ENCODE data around the gene OSBPL2. TPM values are rescaled to one million over a fixed set of nuclear protein-coding genes. Genes with fewer than 3 reads are reported as not detected.

OSBPL2 gene
- total RNA-seq, 1 donor from 2014 or later: 51.3 TPM

DNA sequence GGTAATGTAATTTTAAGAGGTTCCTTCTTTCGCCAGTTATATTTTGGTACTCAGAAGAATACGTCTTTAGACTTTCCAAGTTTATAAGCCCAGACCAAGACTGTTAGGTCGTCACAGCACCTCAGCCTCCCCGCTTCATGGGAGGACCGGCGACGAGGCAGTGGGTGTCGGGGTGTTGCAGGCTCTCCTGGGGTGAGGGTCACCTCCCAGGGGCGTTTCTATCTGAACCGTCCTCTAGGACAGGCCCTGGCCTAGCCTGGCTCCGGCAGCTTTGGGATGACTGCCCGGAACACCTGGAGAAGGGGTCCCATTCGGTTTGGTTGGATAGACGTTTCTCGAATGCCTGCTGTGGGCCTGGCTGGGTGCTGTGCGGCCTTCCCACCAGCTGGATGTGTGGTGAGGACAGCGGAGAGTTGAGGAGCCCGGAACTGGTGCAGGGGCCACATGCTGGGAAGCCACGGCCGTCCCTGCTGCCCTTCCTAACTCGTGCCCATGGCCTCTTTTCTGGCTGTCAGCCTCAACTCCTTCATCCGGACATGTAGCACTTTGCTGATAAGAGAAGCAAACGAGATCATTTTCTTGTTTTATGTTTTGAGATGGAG lies 1.1 kb downstream of the OSBPL2 start:
- Histone ChIP-seq H3K9me3 (no peaks in the 10 kb centered on the region), H3K4me3 (peak overlapping the region; percentile 78 to 97), H3K36me3 (peaks cover 0 to 12% of the 10 kb centered on the region in 2 donors), H3K27me3 (no peaks in the 10 kb centered on the region), H3K27ac (peak overlapping the region; percentile 86), H3K4me1 (peaks cover 61% of the 10 kb centered on the region)
- intact Hi-C loops (cut with DNase I): no loop called here
- no peak for DNase-seq (ENCODE audit: extremely low spot score in 2 of 2)
- TF ChIP-seq POLR2A (IDR thresholded peaks at IDR 0.05) (no peak), POLR2AphosphoS5 (IDR thresholded peaks at IDR 0.05; ENCODE audit: insufficient read depth in 1 of 2, low read depth in 1 of 2) (no peak), CTCF (IDR thresholded peaks at IDR 0.05) (no peak)

- peaks cover 0 to 12% of the 10 kb centered on the region in 2 donors for H3K36me3 ChIP-seq
- intact Hi-C loops (cut with DNase I): loop anchor here (5.0 kb wide), 1 partner anchor 1847 kb away; no protein-coding TSS in a partner anchor
- peak overlapping the region; percentile 86 for H3K27ac ChIP-seq
- no peaks in the 10 kb centered on the region for H3K27me3 ChIP-seq
- H3K4me1 ChIP-seq: peaks cover 69% of the 10 kb centered on the region
- no peak for TF ChIP-seq POLR2AphosphoS5 (IDR thresholded peaks at IDR 0.05; ENCODE audit: insufficient read depth in 1 of 2, low read depth in 1 of 2)
- no peak for TF ChIP-seq CTCF (IDR thresholded peaks at IDR 0.05)
- TF ChIP-seq POLR2A (IDR thresholded peaks at IDR 0.05): no peak
- peak overlapping the region in 1 of 2 donors; percentile 78 for H3K4me3 ChIP-seq
- no peak for DNase-seq (ENCODE audit: extremely low spot score in 2 of 2)
- no peaks in the 10 kb centered on the region for H3K9me3 ChIP-seq
These were observed 1.8 kb downstream of the OSBPL2 start for GRCh38 chr20:62240020-62240685.

GRCh38 chr20:62241506-62241905 lies 3.2 kb downstream of the OSBPL2 start:
- H3K27ac ChIP-seq: peak overlapping the region; percentile 86
- H3K4me3 ChIP-seq: no peak overlapping the region
- H3K36me3 ChIP-seq: peaks cover 0 to 12% of the 10 kb centered on the region in 2 donors
- H3K4me1 ChIP-seq: peaks cover 81% of the 10 kb centered on the region
- H3K9me3 ChIP-seq: no peaks in the 10 kb centered on the region
- TF ChIP-seq POLR2AphosphoS5 (IDR thresholded peaks at IDR 0.05; ENCODE audit: insufficient read depth in 1 of 2, low read depth in 1 of 2) (peak in 1 of 2 donors; percentile 18), POLR2A (IDR thresholded peaks at IDR 0.05) (no peak)
- DNase-seq (ENCODE audit: extremely low spot score in 2 of 2): no peak
- H3K27me3 ChIP-seq: no peaks in the 10 kb centered on the region
- intact Hi-C loops (cut with DNase I): loop anchor here (5.0 kb wide), 1 partner anchor 1846 kb away; no protein-coding TSS in a partner anchor

DNA sequence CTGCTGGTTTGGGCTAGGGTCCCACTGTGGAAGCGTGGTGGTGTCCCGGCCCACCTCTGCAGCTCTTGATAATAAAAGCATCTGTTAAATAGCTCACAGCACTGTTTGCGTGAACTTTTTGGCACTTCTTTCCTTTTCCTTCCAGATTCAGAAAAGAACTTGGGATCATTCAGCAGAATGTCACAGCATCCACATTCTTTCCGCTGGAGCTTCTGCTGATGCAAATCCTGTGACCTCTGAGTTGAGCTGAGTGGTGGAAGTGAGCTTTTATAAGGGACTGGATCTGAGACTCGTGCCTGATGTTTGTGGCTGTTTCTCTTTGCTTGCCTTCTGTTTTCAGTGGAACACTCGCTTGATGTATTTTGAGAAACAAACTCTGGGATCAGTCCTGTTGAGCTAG lies 3.9 kb downstream of the OSBPL2 start:
- Histone ChIP-seq H3K27ac (peak overlapping the region; percentile 46), H3K36me3 (peaks cover 0 to 12% of the 10 kb centered on the region in 2 donors), H3K4me1 (peaks cover 86% of the 10 kb centered on the region), H3K27me3 (no peaks in the 10 kb centered on the region), H3K4me3 (no peak overlapping the region), H3K9me3 (no peaks in the 10 kb centered on the region)
- TF ChIP-seq CTCF (IDR thresholded peaks at IDR 0.05): no peak
- no peak for TF ChIP-seq POLR2A (IDR thresholded peaks at IDR 0.05)
- TF ChIP-seq POLR2AphosphoS5 (IDR thresholded peaks at IDR 0.05; ENCODE audit: insufficient read depth in 1 of 2, low read depth in 1 of 2): no peak
- intact Hi-C loops (cut with DNase I): loop anchor here (5.0 kb wide), 1 partner anchor 1845 kb away; no protein-coding TSS in a partner anchor
- no peak for DNase-seq (ENCODE audit: extremely low spot score in 2 of 2)

DNA sequence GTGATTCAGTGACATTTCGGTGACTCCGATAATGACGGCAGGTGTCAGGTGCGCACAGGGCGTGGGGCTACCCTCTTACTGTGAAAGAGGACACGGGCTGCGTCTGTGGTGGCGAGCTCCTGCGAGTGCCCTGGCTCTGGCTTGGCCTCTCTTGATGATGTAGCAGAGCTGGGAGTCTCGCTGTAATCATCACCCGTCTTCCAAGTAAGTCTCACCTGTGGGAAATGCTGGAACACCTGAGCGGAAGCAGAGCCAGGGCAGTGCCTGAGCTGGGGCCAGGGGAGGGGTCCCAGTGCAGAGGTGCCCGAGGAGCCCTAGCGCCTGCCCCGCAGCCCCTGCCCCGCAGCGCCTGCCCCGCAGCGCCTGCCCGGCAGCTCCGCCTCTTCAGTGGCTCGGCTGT lies 4.8 kb downstream of the OSBPL2 start:
- DNase-seq (ENCODE audit: extremely low spot score in 2 of 2): no peak
- H3K9me3 ChIP-seq: no peaks in the 10 kb centered on the region
- TF ChIP-seq CTCF (IDR thresholded peaks at IDR 0.05) (no peak), POLR2AphosphoS5 (IDR thresholded peaks at IDR 0.05; ENCODE audit: insufficient read depth in 1 of 2, low read depth in 1 of 2) (no peak)
- H3K27ac ChIP-seq: peak overlapping the region; percentile 46
- H3K27me3 ChIP-seq: no peaks in the 10 kb centered on the region
- peaks cover 81% of the 10 kb centered on the region for H3K4me1 ChIP-seq
- peaks cover 0 to 12% of the 10 kb centered on the region in 2 donors for H3K36me3 ChIP-seq
- intact Hi-C loops (cut with DNase I): loop anchor here (5.0 kb wide), 1 partner anchor 1844 kb away; no protein-coding TSS in a partner anchor
- H3K4me3 ChIP-seq: no peak overlapping the region

Data from vagina (tissue), 2 donors.